BJ (cell line): ENCODE results near the gene GNG12. TPM values are rescaled to one million over a fixed set of nuclear protein-coding genes. Genes with fewer than 3 reads are reported as not detected.

Source experiments
- CTCF ChIA-PET: fragments of 350-600 bp; formaldehyde crosslinking; extraction: SDS; loops from one replicate; lab custom pipeline; 2021; ENCODE audit warnings: antibody characterized with exemption, inconsistent platforms; lab: Yijun Ruan, JAX
- POLR2A ChIA-PET: fragments of 300-600 bp; sonication (Branson Sonifier 250); formaldehyde crosslinking; extraction: SDS; loops from one replicate; lab custom pipeline; 2021; ENCODE audit warnings: antibody characterized with exemption; lab: Charles Lee
- DNase-seq: peaks from one replicate; pipeline ENCODE4 v3.0.0-alpha.2; 2011; ENCODE audit warnings: low read depth
- H3K27me3 ChIP-seq: 2 replicates; pipeline ENCODE4 v1.6.0; 2011; ENCODE audit warnings: low read length; ENCODE audit not compliant: control insufficient read depth, insufficient read depth
- H3K36me3 ChIP-seq: 2 replicates; pipeline ENCODE4 v1.5.1; 2011; ENCODE audit warnings: low read length; ENCODE audit not compliant: control insufficient read depth, insufficient read depth
- H3K4me3 ChIP-seq: 2 replicates; pipeline ENCODE4 v1.5.1; 2011; ENCODE audit warnings: low read depth, mild to moderate bottlenecking, control low read depth, low read length
- polyA plus RNA-seq: library from polyadenylated mRNA; depleted of rRNA; stranded (reverse); fragments of >200 nt; gene quantifications from 2 replicates; pipeline ENCODE4 v1.2.3, GENCODE V29; 2011
- TF ChIP-seq, protein P1 (sequence below): IDR thresholded peaks from 2 replicates; pipeline ENCODE4 v1.5.1; 2011; ENCODE audit warnings: low read depth, mild to moderate bottlenecking, control low read depth, inconsistent platforms, low read length, moderate library complexity; ENCODE audit not compliant: insufficient read depth

Gene GNG12
- polyA plus RNA-seq, 1 experiment, result 99.6 TPM

DNA sequence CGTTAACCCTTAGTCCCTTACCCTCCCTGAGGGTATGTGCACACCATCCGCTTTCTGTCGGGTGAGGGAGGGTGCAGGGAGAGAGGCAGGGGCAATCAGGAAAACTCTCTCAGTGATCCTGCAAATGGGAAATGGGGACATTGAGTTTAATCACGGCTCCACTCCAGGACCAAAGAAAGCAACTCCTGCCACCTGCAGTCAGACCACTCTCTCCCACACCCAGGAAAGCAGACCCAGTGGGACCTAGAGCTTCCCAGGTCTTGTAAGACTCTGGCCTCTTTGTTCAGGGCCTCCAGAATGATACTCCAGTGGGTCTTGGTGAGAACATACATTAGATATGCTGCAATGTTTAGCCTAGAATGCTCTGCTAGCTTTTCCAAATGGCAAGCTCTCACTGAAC lies 71.5 kb downstream of the GNG12 start:
- ChIA-PET CTCF (interaction anchor here (0.6 to 9.6 kb wide), 13 partner anchors 10 to 236 kb away, joined by 3 to 233 read pairs (median 15); partner anchors contain the start of gene GADD45A), POLR2A (no interaction called here)
- TF ChIP-seq, protein P1, sequence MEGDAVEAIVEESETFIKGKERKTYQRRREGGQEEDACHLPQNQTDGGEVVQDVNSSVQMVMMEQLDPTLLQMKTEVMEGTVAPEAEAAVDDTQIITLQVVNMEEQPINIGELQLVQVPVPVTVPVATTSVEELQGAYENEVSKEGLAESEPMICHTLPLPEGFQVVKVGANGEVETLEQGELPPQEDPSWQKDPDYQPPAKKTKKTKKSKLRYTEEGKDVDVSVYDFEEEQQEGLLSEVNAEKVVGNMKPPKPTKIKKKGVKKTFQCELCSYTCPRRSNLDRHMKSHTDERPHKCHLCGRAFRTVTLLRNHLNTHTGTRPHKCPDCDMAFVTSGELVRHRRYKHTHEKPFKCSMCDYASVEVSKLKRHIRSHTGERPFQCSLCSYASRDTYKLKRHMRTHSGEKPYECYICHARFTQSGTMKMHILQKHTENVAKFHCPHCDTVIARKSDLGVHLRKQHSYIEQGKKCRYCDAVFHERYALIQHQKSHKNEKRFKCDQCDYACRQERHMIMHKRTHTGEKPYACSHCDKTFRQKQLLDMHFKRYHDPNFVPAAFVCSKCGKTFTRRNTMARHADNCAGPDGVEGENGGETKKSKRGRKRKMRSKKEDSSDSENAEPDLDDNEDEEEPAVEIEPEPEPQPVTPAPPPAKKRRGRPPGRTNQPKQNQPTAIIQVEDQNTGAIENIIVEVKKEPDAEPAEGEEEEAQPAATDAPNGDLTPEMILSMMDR, result no peak
- no peak overlapping the region for H3K4me3 ChIP-seq
- H3K27me3 ChIP-seq, result no peaks in the 10 kb centered on the region
- no peak for DNase-seq
- H3K36me3 ChIP-seq, result no peaks in the 10 kb centered on the region

DNA sequence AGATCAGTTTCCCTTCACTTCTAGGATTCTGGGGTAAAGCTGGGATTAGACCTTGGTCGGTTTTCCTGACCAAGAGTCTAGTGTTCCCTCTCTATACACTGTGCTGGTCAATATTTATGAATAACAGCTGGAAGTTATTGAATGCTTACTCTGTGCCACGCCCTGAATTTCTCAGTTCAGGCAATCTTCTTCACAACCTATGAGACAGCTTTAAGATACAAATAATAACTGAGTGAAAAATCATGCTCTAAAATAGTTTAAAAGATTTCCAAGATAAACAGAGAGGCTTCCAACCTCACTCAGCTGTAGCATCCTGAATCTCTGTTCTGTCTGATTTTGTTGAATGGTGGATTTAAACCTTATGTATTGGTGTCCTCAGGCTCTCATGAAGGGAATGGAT lies 72.2 kb downstream of the GNG12 start:
- no peak for DNase-seq
- CTCF ChIA-PET, result interaction anchor here (0.8 to 9.6 kb wide), 35 partner anchors 8 to 350 kb away, joined by 3 to 233 read pairs (median 7); partner anchors contain the start of gene GADD45A
- no peaks in the 10 kb centered on the region for H3K27me3 ChIP-seq
- TF ChIP-seq, protein P1, result no peak
- H3K36me3 ChIP-seq, result no peaks in the 10 kb centered on the region
- H3K4me3 ChIP-seq, result no peak overlapping the region
- POLR2A ChIA-PET, result interaction anchor here (1.2 kb wide), 1 partner anchor 10 kb away, joined by 3 read pairs; no protein-coding TSS in a partner anchor

DNA sequence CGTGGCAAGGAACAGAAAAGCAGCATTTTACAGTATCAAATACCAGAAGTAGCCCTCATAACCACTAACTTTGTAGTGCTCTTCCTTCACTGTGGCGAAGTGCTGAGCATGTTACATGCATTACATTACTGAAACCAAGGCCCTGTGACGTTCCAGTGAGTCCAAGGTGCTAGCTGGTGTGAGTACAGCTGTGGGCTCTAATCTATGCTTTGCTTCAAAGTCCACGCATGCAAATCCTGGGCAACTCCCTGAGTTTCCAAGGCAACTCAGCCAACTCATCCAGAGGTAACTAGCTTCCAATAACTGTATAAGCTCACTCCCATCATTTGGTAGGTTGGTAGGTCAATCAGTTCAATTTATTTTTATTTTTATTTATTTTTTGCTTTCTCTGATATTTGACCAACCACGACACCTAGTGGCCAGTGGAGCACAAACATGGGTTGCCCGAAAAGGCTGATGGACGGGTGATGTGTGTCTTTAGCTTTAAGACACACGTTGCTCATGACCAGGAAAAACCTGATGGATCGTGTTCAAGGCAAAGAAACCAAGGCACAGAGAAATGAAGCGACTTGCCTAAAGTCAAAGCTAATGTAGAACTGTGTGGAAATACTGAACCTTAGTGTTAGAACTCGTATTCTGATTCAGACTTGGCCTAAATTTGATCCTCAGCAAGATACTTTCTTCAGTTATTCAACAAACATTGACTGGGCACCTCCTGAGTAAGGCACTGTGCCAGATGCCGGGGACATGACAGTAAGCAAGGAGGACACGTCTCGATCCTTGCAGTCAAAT lies 73.0 kb downstream of the GNG12 start:
- DNase-seq, result no peak
- no peak overlapping the region for H3K4me3 ChIP-seq
- H3K27me3 ChIP-seq, result no peaks in the 10 kb centered on the region
- TF ChIP-seq, protein P1, result peak; percentile 81
- ChIA-PET POLR2A (interaction anchor here (1.0 to 1.2 kb wide), 3 partner anchors 11 to 228 kb away, joined by 3 to 4 read pairs (median 3); partner anchors contain the start of gene GADD45A), CTCF (interaction anchor here (0.6 to 9.6 kb wide), 57 partner anchors 9 to 351 kb away, joined by 3 to 233 read pairs (median 5); partner anchors contain the start of gene GADD45A)
- H3K36me3 ChIP-seq, result no peaks in the 10 kb centered on the region

DNA sequence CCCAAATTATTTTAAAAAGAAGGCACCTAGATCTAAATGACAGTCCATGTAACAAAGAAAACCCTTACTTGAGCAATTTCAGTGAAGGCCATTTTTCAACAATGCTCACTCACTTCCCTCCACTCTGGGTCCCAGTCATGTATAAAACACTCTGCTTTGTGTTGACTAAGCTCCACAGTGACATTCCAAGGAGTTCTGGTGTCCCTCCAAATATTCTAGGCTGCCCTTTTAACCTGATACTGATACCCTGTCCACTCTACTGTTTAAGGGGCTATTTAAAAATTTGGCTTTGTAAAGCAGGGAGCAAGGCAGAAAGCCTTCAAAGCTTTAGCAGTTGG lies 73.6 kb downstream of the GNG12 start:
- POLR2A ChIA-PET, result interaction anchor here (1.0 to 1.2 kb wide), 3 partner anchors 11 to 227 kb away, joined by 3 to 4 read pairs (median 3); partner anchors contain the start of gene GADD45A
- H3K27me3 ChIP-seq, result no peaks in the 10 kb centered on the region

More for the DNA sequence above, 73.6 kb downstream of the GNG12 start:
- no peaks in the 10 kb centered on the region for H3K36me3 ChIP-seq
- DNase-seq, result no peak
- TF ChIP-seq, protein P1, result no peak
- CTCF ChIA-PET, result interaction anchor here (0.6 to 9.6 kb wide), 50 partner anchors 9 to 718 kb away, joined by 3 to 233 read pairs (median 6); partner anchors contain the start of gene GADD45A
- H3K4me3 ChIP-seq, result no peak overlapping the region
